ENCODE measurements around the gene SLC22A15.

The SLC22A15 gene

GRCh38 chr1:116110567-116111523 is 134.5 kb downstream of the SLC22A15 start, which contains the start of gene MAB21L3:
Gene MAB21L3 (plus strand): TSS chr1:116111399. CDS start chr1:116112616, 1,217 bp downstream.
- DNase-seq, result no peak

GRCh38 chr1:116111524-116112021 is 135.3 kb downstream of the SLC22A15 start:
- DNase-seq, result no peak

GRCh38 chr1:116112388-116113140 is 136.3 kb downstream of the SLC22A15 start:
- no peak for DNase-seq

- DNase-seq, result no peak
Measured at GRCh38 chr1:116113615-116114014, 137.3 kb downstream of the SLC22A15 start.

GRCh38 chr1:116115476-116116439 is 139.4 kb downstream of the SLC22A15 start:
- DNase-seq, result no peak

- DNase-seq, result no peak
Measured at GRCh38 chr1:116118471-116118870, 142.2 kb downstream of the SLC22A15 start.

Measured in NCI-H1930 (cell line).